GM18867 (cell line): ENCODE measurements around the gene RNU7-1.

ENCODE experiments used
- ATAC-seq: cut with Tn5 transposase; IDR thresholded peaks from one replicate; pipeline ENCODE4 v1.9.1; 2021; ENCODE audit warnings: mild to moderate bottlenecking, moderate library complexity; ENCODE audit not compliant: unreplicated experiment

Gene RNU7-1

GRCh38 chr12:6936636-6937480 is 6.8 kb upstream of the RNU7-1 start:
- ATAC-seq = no peak

GRCh38 chr12:6937481-6938352 is 5.9 kb upstream of the RNU7-1 start:
- peak; percentile 81 for ATAC-seq

- ATAC-seq = no peak
These were observed 5.0 kb upstream of the RNU7-1 start for GRCh38 chr12:6938353-6939190.

DNA sequence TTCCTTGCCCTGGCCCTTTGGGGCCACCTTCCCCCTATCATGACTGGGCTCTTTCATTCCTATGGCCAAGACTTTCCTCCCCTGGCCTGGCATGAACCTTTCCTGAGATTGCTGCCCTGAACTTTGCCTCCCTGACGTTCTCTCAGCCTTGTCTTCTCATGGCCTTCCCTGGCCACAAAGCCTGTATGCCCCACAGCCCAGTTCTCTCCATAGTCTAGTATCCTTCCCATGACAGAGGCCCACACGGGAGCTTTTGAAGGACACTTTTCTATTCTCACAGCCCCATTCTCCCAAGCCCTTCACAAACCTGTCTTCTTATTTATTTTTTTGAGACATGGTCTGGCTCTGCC is 4.5 kb upstream of the RNU7-1 start:
- ATAC-seq = no peak

- no peak for ATAC-seq
These were observed 2.3 kb upstream of the RNU7-1 start for GRCh38 chr12:6941267-6941666.

DNA sequence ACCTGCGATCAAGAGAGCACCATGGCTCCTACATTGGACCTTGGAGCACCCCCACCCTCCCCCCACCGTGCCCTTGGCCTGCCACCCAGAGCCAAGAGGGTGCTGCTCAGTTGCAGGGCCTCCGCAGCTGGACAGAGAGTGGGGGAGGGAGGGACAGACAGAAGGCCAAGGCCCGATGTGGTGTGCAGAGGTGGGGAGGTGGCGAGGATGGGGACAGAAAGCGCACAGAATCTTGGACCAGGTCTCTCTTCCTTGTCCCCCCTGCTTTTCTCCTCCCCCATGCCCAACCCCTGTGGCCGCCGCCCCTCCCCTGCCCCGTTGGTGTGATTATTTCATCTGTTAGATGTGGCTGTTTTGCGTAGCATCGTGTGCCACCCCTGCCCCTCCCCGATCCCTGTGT is 1.8 kb upstream of the RNU7-1 start:
- no peak for ATAC-seq

DNA sequence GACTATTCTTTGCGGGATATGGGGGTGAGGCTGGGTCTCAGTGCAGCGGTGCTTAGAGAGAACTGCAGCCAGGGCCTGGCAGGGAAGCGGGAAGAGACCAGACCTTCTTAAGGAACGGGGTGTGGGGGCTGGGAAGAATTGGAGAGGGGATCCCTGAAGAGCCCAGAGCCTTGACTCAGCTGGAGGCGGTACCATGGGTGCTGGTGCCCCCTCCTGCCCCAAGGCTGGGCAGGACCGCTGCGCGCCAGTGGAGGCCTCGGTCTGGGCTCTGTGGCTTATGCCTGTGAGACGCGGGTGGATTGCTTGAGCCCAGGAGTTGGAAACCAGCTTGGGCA is 1.3 kb upstream of the RNU7-1 start:
- ATAC-seq = no peak

GRCh38 chr12:6943389-6943721 is 261 bp upstream of the RNU7-1 start:
- ATAC-seq = peak; percentile 21

DNA sequence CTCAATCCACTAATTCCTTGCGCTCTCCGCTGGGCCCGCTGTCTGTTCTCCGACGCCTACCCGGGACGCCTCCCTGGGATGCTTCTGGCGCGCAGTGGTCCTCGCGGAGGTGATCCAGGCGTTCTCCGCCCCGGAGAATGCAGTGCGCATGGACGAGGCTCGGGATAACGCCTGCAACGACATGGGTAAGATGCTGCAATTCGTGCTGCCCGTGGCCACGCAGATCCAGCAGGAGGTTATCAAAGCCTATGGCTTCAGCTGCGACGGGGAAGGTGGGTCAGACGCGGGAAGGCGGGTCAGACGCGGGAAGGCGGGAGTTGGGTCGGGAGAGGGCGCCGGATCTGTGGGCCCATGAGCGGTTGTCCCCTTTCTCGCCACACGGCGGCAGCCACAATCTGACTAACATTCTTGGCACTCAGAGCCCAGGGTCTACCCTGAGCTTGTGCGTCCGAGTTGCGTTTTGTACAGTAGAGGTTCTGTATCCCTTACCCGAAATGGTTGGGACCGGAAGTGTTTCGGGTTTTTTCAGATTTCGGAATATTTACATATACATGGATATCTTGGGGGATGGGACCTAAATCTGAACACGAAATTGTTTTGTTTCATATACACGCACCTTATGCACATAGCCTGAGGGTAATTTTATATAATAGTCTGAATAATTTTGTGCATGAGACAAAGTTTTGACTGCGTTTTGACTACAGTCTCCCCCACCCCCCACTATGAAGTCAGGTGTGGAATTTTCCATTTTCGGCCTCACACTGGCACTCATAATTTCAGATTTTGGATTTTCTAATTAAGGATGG is 968 bp downstream of the RNU7-1 start:
- peak; percentile 41 for ATAC-seq

DNA sequence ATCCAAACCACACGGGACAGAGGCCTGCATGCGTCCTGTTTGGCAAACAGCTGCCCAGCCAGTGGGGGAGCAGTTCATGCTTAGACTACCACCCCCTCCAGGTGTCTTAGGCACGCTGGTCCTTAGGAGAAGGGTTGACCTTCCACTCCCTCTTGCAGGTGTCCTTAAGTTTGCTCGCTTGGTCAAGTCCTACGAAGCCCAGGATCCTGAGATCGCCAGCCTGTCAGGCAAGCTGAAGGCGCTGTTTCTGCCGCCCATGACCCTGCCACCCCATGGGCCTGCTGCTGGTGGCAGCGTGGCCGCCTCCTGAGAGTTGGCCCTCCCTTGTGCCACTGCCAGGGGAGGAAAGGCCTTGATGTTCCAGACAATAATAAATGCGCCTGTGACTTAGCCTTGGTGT is 2.0 kb downstream of the RNU7-1 start:
- no peak for ATAC-seq

DNA sequence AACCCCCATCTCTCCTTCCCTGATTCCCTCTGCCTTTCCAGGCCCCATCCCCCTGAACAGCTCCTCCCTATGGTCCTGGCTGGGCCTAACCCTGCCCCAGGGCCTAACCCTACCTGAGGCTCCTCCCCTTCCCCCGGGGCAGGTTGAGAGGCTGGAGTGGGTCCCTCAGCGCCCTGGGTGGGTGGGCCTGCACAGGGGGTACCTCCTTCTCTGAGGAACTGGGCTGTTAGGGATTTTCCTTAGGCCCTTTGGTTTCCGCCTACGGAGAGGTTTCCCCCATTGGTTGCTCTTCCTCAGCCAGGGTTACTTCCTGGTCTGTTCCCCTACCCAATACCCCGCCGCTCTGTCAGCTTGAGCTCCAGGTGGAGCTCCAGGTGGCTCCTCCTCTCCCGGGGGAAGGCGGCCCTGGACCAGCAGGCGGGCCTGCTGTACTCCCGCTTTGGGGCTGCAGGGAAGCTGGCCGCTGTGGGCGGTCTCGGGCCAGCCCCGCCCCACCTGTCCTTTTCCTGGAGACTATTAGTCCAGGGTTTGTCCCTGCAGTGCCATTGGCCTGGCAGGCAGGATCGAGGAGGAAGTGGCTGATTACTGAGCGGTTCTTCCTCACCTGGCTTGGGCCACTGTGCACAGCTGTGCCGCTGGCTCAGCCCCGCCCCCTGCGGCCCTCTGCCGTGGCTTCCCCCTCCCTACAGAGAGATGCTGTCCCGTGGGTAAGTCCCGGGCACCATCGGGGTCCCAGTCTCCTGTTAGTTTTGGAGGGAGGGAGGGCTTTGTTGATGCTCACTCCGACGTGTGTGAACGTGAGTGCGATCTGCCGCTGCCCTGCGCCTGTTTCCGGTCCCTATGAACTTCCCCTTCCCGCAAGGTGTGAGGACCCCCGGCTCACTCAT is 2.7 kb downstream of the RNU7-1 start:
- no peak for ATAC-seq

- no peak for ATAC-seq
These were observed 3.3 kb downstream of the RNU7-1 start for GRCh38 chr12:6946920-6947374.

DNA sequence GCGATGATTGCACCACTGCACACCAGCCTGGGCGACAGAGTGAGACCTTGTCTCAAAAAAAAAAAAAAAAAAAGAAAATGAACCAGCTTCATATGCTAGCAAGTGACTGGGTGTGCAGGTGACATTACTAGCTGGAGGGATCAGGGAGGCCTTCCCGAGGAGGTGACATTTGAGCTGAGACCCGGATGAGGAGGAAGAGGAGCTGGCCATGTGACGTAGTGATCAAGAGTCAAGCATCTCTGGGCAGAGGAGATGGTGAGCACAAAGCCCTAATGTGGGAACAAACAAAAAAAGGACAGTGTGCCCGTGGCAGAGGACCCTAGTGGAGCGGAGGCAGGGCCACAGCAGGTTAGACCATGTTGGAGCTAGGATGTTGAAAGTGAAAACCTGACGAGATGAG is 4.0 kb downstream of the RNU7-1 start:
- ATAC-seq = no peak

DNA sequence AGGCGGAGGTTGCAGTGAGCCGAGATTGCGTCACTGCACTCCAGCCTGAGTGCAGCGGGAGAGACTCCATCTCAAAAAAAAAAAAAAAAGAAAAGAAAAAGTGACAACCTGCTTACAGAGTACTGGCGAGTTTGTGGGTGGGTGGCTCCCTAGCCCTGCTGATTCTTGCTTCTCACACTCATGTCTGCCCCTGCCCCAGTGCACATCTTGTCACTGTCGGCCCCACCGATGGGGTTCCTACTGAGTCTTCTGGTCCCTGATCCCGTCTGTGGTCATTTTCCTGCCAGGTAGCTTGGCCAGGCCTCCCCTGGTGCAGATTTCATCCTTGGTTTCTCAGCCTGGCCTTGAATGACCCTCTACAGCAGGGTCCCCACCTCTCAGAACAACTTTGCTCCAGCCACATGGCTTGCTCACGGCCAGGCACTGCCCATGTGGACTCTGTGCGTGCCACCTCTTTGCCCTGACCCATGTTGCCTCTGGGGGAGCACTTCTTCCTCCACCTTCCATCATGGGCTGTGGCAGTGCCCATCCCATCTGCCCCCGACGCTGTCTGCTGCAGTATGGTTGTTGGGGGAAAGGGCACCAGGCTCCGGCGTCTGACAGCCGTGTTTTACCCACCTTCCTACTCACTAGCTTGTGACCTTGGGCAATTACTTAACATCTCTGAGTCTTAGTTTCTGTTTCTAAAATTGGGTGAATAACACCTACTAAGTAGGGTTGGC is 5.4 kb downstream of the RNU7-1 start:
- no peak for ATAC-seq

DNA sequence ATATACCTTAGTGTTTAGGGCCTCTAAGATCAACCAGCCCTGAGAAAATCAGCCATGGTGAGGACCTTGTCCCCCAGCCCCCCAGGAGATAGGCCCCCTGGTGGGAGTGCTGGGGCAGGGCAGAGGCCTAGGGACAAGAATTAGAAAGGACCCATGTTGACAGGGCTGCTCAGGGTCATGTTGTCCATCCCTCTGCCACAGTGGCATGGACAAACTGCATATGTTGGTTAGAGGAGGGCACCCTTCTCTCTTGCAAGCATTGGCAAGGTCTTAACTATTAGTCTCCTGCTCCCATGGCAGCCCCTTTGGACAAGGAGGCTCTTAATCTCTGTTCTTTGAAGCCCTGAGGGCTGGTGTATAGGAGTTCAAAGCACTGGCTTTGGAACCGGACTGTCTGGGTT is 6.8 kb downstream of the RNU7-1 start:
- ATAC-seq = no peak

DNA sequence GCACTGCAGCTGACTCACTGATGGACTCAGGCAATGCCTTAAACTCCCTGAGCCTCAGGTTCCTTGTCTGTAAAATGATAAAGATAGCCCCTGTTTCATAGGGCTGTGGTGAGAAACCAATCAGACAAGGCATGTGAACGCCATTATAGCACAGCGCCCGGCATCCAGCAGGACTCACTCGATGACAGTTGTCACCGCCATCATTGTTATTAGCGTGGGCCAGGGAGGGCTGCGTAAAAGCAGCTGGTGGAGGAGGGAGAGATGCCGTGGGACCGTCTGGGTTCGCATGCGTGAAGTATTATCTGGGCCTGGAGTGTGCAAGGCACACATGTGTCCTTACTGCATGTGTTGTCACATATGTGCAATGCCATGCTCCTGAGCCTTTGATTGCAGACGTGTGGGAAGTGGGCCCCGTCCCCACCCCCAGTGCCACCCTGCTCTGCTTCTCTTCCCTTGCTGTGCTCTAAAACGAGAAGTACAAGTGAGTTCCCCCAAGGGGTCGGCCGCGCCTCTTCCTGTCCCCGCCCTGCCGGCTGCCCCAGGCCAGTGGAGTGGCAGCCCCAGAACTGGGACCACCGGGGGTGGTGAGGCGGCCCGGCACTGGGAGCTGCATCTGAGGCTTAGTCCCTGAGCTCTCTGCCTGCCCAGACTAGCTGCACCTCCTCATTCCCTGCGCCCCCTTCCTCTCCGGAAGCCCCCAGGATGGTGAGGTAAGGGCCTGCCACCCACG is 7.4 kb downstream of the RNU7-1 start, which contains the start of gene PTPN6:
TSS of gene PTPN6 (plus strand) at position 546 of the 730 bp plus-strand sequence. CDS start at position 703, 157 bp downstream.
- ATAC-seq = no peak

GRCh38 chr12:6951551-6952120 is 8.0 kb downstream of the RNU7-1 start:
- no peak for ATAC-seq
